NB4 (cell line): ENCODE results near the gene TUT4.
A peak's percentile ranks its signal among the peaks of the same experiment; 100 is the strongest.

Source experiments
- DNase-seq: peaks from one replicate; pipeline ENCODE4 v3.0.0; 2010; ENCODE audit warnings: low read depth
- H3K4me3 ChIP-seq: one replicate; pipeline ENCODE4 v1.5.1; 2011; ENCODE audit warnings: mild to moderate bottlenecking, low read depth, low read length, moderate library complexity
- MAX ChIP-seq: IDR thresholded peaks from 2 replicates; pipeline ENCODE4 v1.6.1; 2011; ENCODE audit warnings: low read depth, low read length
- MYC ChIP-seq: IDR thresholded peaks from 2 replicates; pipeline ENCODE4 v1.6.1; 2011; ENCODE audit warnings: low read depth, low read length
- POLR2A ChIP-seq: IDR thresholded peaks from 2 replicates; pipeline ENCODE4 v1.6.1; 2011; ENCODE audit warnings: mild to moderate bottlenecking; ENCODE audit not compliant: insufficient read length; ENCODE audit errors: extremely low read depth
- TF ChIP-seq, protein P1 (sequence below): IDR thresholded peaks from one replicate; pipeline ENCODE4 v1.5.1; 2012; ENCODE audit warnings: low read depth, low read length

The TUT4 gene

DNA sequence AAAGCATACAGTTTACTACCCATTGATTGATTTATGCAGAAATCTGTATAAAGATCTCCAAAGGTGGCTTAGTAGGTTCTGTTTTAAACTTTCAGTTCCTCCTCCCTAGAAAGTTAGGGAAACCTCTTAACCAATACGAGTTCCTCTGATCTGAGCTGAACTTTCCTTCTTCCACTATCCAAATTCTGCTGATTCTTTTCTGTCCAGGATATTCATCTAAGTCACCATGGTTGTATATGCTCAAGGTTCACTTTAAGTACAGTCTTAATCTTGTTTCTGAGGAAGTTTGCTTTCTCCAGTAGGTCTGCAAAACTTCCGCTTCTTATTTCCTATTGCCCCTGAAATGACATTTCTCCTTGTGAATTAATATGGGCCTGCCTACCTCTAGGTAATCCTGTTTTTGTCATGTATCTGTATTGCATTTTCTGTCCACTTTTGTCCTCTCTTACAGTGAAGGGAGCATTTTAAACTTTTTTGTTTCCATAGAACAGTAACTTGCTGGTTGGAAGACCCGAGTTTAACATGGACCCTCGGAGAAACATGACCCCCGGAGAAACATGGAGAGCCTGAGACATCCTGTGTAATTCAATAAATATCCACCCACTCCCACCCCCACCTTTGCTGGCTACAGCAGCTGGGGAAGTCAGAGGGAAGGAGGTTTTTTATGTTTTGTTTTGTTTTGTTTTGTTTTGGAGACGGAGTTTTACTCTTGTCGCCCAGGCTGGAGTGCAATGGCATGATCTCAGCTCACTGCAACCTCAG is 16.7 kb upstream of the TUT4 start:
- no peak for DNase-seq
- no peak overlapping the region for H3K4me3 ChIP-seq
- TF ChIP-seq MAX, result no peak
- TF ChIP-seq MYC, result no peak
- TF ChIP-seq, protein P1, sequence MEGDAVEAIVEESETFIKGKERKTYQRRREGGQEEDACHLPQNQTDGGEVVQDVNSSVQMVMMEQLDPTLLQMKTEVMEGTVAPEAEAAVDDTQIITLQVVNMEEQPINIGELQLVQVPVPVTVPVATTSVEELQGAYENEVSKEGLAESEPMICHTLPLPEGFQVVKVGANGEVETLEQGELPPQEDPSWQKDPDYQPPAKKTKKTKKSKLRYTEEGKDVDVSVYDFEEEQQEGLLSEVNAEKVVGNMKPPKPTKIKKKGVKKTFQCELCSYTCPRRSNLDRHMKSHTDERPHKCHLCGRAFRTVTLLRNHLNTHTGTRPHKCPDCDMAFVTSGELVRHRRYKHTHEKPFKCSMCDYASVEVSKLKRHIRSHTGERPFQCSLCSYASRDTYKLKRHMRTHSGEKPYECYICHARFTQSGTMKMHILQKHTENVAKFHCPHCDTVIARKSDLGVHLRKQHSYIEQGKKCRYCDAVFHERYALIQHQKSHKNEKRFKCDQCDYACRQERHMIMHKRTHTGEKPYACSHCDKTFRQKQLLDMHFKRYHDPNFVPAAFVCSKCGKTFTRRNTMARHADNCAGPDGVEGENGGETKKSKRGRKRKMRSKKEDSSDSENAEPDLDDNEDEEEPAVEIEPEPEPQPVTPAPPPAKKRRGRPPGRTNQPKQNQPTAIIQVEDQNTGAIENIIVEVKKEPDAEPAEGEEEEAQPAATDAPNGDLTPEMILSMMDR, result no peak
- TF ChIP-seq POLR2A, result no peak

DNA sequence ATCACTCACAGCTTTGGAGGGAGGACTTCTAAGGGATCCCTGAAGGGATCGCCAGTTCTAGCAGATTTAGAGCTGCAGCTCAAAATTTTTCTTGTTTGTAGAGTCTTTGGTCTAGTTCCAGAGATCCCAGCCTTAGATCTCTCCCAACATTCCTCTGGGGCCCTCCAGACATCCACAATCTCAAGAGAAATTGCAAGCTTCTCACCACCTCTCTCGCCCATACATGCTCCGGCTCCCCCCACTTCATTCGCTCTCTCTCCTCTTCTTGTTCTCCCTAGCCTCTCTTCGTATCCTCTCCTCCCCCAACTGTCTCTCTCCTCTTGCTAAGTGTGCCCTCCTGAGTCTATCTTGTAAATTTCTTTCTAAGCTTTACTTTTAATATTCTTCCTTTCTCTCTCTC is 15.1 kb upstream of the TUT4 start:
- no peak overlapping the region for H3K4me3 ChIP-seq
- DNase-seq, result peak; percentile 34
- TF ChIP-seq, protein P1, result no peak
- no peak for TF ChIP-seq POLR2A
- TF ChIP-seq MAX, result no peak
- no peak for TF ChIP-seq MYC

DNA sequence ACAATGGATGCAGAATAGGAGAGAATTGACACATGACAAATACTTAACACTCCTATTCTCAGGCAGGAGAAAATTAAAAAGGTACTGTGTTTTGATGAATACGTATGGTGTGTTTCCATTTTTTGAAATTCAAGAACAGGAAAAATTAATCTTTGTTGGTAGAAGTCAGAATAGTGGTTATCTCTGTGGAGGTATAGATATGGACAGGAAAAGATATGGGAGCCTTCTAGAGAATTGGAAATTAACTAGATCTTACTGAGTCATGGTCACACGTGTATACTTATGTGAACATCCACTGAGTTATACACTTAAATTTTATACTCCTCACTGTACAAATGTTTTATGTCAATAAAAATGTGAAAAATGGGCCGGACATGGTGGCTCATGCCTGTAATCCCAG is 9.9 kb upstream of the TUT4 start:
- TF ChIP-seq, protein P1, result no peak
- TF ChIP-seq MAX (no peak), MYC (no peak), POLR2A (no peak)
- DNase-seq, result no peak

GRCh38 chr1:52559875-52560274 is 7.0 kb upstream of the TUT4 start:
- DNase-seq, result no peak
- no peak overlapping the region for H3K4me3 ChIP-seq
- TF ChIP-seq MYC, result no peak
- TF ChIP-seq, protein P1, result no peak

More for the DNA sequence above, 9.9 kb upstream of the TUT4 start:
- H3K4me3 ChIP-seq, result no peak overlapping the region

- no peak overlapping the region for H3K4me3 ChIP-seq
- TF ChIP-seq MAX, result no peak
- TF ChIP-seq POLR2A, result no peak
- no peak for TF ChIP-seq MYC
- TF ChIP-seq, protein P1, result no peak
- no peak for DNase-seq
Observed at GRCh38 chr1:52558941-52559340, 6.0 kb upstream of the TUT4 start.
